NCI-H2081 (cell line): ENCODE results near the gene STT3B.
"Not testable (repeated sequence)": the region's sequence is repeated elsewhere in the genome, so short reads cannot be mapped to it uniquely, and the experiment has no call there.

ENCODE experiments used
- DNase-seq, 2 experiments: peaks; one replicate each; lab custom pipeline; 2025; lab: John Stamatoyannopoulos, UW

The STT3B gene

DNA sequence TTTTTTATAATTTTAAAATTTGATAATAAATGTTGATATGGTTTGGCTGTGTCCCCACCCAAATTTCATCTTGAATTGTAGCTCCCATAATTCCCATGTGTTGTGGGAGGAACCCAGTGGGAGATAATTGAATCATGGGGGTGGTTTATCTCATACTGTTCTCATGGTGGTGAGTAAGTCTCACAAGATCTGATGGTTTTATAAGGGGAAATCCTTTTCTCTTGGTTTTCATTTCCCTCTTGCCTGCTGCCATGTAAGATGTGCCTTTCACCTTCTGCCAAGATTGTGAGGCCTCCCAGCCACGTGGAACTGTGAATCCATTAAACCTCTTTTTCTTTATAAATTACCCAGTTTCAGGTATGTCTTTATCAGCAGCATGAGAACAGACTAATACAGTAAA is 72.6 kb downstream of the STT3B start:
- DNase-seq = not testable (repeated sequence)

DNA sequence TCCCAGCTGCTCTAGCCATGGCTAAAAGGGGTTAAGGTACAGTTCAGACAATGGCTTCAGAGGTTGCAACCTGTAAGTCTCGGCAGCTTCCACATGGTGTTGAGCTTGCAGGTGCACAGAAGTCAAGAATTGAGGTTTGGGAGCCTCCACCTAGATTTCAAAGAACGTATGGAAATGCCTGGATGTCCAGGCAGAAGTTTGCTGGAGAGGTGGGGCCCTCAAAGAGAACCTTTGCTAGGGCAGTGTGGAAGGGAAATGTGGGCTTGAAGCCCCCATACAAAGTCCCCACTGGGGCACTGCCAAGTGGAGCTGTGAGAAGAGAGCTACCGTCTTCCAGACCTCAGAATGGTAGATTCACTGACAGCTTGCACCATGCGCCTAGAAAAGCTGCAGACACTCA is 73.7 kb downstream of the STT3B start:
- no peak for DNase-seq

DNA sequence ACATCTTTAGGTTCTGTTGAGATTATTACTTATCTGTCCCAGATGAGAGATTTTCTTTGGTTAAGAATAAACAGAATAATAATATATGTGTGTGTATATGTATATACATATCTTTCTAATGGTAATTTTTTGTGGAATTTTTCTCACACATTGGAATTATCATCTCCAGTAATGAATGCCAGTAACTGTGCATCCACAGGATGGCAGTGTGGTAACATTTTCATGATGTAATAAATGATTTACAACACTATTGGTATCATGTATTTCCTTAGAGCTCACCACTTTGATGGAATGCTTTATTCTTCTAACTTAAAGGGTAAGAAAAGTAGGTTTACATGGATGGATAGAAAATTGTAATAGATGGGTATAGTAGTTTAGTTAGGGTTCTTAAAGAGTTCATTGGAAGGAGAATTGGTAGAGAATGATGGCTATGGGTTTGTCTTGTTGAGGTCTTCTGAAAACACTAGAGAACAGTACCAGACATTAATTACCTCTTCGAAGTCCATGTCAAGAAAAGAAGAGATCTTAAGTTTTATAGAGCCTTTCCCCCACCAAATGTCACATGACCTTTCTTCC is 78.1 kb downstream of the STT3B start:
- peak in 1 of 2 experiments; percentile 21 for DNase-seq

DNA sequence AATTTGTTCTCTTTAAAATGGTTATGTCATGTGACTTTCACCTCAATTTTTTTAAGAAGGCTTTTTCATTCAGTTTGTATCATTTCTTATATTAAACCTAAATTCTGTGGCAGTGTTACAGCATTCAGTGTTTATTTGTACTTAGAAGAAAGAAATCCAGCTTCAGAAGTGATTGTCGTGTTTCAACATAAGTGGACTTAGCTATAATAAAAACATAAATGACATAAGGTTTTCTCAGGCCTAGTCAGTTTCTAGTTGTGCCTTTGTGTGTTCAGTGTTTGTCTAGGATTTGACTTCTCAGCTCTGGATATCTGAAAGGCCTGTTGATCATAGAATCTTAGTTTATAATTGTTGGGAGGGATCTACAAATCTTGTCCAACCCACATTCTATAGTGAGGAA is 80.5 kb downstream of the STT3B start:
- DNase-seq = no peak

DNA sequence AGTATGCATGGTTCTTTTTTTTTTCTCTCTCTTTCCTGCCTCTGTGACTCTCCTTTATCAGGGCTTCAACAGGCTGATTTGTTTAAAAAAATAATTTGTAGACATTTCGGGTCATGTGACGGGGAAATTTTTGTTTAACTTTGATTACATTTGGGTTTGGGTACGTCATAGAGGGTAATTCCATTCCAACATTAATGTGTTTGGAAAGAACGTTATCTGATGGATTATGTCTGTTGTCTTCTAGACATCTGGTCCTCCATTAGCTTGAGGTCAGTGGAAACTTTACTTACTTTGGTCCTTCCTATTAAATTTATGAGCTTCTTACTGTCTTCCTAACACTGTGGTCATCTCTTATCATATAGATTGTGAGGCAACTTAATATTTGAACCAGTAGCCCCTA is 80.9 kb downstream of the STT3B start:
- no peak for DNase-seq

DNA sequence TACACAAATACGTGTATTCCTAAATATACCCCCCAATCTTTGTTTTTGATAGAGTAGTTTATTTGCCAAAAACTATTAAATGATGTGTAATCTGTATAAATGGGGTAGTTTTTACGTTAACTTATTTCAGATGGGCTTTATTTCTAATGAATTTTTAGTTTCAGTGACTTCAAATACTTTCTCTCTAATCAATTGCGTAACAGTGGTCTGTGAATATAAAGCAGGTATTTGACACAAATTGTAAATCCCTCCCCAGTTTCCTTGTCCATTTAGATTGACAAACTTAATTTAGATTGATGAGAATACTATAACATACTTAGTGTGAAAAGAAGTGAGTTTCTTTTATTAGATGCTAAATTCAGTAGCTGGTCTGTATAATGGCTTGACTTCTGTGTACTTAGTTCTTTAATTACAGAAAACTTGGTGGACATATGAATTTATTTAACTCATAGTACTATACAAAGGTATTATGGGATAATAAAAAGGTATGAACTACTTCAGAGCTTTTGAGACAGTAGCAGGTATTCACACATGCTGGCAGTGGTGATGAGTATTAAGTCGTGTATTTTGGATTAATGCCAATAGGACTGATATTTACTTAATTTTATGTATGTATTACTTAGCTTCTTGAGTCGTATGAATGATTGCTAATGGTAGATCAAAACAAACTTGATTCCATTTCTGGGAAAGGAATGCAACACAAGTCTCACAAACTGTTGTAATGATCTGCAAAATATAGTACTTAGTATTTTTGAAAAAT is 81.6 kb downstream of the STT3B start:
- no peak for DNase-seq

DNA sequence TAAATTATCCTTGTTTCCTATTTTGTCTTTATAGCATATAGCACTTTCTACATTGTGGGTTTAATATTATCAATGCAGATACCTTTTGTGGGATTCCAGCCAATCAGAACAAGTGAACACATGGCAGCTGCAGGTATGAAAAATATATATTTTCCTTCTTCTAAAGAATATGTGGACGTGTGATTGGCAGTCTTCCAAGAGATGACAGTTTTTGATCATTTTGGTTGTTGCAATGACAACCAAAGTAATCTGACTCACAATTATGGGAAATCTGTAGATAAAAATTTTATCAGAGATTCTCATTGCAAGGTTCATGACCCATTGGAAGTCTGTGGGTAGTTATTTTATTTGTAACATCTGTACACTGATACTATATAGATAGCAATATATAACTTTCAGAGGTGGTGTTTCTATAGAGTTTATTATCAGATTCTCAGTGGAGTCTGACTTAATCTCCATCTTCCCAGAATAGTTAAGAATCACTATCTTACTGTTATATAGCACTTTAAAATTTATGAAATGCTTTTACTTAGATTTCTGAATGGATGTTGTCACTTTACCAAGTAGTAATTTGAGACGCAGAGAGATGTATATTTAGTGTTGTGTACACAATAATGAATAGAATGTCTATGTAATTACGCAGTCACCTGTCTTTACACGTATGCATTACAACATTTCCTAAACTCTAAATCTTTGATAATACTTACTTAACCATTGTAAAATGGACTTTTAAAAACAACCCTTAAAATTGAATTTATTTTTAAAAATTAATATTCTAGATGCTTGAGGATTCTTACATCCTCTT is 82.5 kb downstream of the STT3B start:
- DNase-seq = peak in 1 of 2 experiments; percentile 37

DNA sequence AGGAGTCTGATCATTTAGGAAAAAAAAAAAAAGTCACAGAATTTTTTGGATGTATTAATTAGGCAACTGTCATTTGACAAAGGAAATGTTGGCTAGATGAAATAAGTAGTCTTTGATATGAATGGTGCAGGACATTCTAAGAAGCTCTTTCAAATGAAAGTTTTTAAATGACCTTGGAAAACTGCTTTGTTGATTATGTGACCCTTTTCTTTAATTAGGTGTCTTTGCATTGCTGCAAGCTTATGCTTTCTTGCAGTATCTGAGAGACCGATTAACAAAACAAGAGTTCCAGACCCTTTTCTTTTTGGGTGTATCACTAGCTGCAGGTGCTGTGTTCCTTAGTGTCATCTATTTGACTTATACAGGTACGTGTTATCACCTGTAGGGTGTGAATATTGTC is 84.0 kb downstream of the STT3B start:
- no peak for DNase-seq

DNA sequence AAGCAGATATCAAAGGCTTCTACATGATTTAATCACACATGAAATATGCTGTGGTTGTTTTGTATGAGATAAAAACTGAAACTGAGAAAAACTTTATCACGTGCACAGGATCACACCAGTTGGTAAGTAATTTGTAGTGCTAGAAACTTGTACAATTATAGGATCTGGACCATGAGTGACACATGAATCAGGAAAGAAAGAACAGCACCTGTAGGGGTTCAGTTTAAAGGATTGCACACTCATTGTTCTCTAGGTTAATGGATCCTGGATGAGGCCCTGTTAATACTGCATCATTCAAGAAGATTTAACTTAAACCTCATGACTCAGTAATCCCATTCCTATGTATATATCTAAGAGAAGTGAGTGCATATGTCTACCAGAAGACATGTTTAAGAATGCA is 87.9 kb downstream of the STT3B start:
- no peak for DNase-seq

DNA sequence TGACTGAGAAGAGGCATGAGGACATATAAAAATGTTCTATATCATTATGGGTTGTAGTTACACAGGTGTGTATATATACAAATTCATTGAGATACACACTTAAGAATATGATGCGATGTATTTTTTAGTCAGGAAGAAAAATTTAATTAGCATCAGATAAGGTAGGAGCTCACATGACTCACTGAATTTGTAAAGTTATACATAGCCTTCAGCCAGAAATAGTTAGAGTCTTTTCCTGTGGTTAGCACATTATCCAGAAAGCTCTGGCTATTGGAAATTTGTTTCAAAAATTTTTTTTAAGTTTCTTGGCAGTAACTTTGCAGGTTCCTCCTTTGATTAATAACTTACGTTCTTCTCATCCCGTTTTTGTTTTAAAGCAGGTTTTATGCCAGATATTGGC is 88.6 kb downstream of the STT3B start:
- no peak for DNase-seq

DNA sequence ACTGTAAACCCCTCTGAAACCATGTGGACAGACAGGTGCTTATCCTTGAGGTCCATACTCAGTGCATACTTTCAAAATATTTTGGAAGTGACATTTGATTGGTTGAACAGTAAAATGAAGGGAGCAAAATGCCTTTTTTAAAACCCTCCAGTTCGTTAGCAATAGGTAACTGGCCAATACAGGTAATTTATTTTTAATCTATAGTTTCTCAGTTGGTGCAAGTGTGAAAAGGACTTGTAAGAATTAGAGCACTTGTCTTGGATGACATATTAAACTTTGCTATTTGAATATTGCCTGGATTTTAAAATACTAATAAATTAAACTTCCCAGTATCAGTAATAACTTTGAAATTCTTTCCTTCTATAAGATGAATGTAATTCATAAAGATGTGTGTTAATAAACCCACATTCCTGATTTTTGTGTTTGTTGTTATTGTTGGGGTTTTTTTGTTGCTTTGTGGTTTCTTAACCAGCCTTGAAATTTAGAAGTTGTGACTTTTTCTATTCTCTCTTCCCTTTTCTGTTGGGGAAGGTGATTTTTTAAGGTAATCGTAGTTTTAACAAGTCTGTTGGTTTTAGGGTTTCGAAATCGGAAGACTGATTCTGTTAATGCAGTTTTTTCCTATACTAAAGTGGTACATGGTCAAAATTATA is 90.0 kb downstream of the STT3B start:
- DNase-seq = no peak

DNA sequence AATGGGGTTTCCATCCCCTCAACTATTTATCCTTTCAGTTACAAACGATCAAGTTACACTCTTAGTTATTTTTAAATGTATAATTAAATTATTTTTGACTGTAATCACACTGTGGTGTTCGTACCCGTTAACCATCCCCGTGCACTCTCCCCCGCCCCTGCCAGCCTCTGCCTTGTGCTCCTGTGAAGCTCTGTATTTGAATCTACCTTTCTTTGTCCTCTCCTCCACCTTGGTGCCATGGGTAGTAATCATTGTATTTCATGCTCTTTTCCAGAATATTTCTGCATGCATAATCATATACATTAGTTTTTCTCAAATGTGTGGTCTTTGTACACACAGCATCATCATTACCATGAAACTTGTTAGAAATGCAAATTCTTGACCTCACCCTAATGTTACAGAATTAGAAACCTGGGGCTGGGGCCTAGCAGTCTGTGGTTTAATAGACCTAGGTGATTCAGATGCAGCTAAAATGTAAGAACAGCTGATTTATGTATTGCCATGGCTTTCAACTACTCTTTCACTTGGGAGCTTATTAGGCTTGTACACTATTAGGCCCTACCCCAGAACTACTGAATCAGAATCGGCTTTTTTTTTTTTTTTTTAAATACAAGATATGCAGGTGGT is 91.5 kb downstream of the STT3B start:
- no peak for DNase-seq

DNA sequence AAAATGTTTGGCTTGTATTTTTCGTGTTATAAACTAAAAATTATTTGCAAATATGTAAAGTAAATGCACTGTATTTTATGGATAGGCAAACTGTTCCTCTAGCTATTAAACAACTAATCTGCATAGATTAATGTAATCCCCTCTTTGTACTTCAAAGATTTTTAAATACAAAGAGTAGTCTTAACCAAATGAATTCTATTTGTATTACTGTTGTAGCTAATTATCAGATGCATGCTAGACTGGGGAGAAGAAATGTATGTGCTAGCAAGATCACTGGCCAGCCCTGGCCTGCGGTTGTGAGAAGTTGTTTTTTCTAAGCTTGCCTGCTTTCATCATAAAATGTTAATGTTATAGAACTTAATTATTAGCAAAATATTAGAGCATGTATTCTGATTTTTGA is 92.6 kb downstream of the STT3B start:
- no peak for DNase-seq

DNA sequence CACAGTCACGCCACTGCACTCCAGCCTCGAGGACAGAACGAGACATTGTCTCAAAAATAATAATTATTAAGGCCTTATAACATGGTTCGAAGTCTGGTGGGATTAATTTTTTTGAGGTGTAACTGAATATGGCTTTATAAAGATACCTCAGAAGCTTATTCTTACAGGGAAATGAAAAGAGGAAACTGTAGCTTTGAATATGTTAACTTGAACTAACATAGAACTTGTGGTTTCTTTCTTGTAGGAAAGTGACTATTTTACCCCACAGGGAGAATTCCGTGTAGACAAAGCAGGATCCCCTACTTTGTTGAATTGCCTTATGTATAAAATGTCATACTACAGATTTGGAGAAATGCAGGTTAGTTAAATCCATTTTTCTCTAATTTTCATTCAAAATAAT is 96.3 kb downstream of the STT3B start:
- no peak for DNase-seq

DNA sequence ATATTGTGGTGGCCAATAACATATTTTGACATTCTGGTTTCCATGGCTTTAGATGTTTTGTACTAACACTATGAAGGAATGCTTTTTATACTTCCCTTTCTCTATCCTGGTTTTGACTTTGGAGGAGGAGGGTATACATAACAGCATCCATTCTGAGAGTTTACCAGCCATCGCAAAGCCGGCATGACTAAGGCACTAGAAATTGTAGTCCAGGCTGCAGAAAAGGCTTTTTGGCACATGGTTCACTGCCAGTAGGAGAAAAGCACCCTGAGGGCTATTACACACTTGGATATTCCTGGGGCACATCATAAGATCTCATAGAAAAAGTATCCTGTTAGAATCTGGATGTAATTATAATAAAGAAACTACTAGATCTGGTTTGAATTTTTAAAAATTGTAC is 101.8 kb downstream of the STT3B start:
- DNase-seq = no peak

DNA sequence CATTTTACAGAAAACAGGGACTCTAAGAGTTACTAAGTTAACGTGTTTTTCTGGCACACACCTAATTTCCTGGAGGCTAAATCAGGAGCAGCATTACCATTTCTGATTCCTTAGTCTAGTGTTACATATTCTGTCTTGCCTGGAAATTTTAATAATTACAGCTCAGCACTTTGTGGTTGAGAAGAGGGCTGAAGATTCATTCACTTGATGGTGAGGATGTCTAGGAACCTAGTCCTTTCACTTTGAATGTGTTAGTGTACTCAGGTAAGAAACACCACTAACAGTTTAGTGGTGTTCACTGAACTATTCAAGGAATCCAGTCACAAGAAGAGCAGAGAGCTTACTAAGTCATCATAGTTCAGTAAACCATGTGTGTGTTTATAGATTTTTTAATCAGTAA is 102.8 kb downstream of the STT3B start:
- DNase-seq = no peak

DNA sequence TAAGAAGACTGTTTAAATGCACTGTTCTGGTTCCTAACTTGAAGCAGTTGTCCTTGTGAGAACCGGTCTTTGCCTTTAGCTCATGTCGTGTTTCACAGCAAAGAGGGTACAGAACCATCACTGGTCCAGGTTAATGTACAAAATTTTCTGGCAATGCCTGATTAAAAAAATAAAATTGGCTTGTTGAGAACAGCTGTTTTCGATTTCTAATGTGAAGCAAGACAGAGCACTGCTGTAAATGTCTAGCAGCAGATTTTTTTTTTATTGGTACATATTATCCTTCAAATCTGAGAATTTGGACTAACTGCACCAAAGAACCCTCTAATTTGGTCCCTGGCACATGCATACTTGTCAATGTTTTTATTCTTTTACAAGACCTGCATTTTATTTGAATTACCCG is 103.3 kb downstream of the STT3B start:
- no peak for DNase-seq

DNA sequence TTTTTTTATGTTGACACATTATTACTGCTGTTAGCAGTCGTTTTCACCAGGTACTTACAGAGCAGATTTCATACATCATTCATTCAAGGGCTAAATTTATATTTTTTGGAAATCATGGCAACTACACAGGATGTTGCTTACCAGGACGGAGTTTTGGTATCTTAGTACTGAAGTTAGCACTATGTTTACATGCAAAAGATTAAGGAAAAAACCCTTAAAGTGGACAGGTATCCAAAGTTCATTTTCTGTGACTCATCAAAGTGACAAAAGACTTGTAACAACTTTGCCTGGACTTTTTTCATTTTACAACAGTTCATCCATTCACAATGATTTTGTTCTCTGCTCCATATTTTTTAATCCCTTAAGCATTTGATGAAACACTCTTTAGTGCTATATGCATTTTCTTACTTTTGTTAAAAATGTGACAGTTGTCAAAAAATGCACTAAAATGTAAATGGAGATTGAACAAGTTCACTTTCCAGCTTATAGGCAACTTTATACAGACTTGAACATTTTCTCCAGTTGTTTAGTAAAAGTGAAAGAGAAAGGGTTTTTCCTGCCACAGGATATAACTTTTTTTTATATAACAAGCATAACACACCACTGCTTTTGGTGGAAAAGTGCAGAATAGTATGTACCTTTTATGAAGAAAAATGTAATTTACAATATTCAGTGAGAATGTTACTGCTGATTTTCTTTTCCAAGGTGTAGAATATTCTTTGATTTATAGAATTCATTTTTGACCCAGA is 104.1 kb downstream of the STT3B start:
- DNase-seq = no peak

DNA sequence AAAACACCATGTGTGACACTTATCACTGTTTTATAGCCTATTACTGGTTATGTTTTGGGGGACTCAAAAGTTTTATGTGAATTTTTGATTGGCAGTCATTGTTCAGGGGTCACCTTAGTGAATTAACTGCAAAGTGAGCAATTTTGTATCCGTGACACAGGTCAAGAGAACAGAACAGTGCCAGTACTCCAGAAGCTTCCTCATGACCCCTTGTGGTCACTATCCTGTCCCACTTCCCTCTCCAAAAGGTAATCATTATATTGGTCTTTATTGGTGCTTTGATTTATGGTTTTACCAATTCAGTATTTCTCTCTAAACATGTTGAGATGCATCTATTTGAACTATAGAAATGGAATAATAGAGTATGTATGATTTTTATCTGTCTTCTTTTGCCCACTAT is 107.1 kb downstream of the STT3B start:
- DNase-seq = no peak

DNA sequence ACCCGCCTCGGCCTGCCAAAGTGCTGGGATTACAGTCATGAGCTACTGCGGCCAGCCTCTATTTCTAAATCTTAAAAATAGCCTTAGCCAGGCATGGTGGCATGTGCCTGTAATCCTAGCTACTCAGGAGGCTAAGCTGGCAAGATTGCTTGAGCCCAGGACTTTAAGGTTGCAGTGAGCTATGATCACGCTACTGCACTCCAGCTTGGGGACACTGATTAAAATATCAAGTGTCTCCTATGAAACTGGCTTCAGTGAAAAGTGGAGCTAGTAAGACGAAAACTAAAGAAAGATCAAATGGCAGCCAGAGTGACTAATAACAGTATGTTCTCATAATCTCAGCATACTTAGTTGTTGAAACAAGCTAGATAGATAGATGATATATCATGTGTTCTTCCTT is 112.5 kb downstream of the STT3B start:
- DNase-seq = no peak

DNA sequence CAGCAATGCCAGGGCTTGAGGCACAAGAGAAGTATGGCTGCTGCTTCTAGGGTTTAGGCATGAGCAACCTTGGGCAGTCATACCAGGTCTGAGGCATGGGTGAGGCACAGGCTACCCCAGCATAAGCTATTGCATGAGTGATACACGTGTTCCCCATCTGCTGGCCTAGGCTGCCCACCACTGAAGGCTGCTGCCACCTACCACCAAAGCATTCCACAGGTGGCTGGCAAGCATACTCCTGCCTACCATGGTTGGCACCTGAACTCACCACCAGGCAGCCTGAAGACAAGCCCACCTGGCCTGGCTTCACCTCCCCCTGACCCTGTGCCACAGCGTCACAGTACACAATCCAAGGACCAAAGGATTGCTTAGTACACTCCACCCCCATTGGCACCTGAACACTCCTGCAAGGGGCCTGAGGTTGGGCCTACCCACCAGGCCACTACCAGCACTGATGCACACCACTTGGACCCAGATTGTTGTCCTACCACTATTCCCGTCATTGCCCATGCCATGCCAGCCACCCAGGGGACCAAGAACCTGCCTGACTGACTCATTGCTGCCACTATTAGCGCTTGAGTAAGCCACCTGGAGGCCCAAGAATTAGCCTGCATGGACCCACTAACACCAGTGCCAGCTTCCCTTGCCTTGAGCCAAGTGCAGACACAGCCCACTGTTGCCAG is 115.7 kb downstream of the STT3B start:
- DNase-seq = no peak
